Activated naive CD4-positive, alpha-beta T cell treated with anti-CD3 and anti-CD28 coated beads, Interleukin-2, amount 50 U/mL, for 24 hours (primary cell): Measurements from ENCODE around the gene RSRC2.
"Not testable (repeated sequence)": the region's sequence is repeated elsewhere in the genome, so short reads cannot be mapped to it uniquely, and the experiment has no call there.

Experiments
- H3K27ac Mint-ChIP-seq: one replicate; pipeline ENCODE4 v1.8.0; 2021; ENCODE audit warnings: mild to moderate bottlenecking, mixed read lengths
- H3K27me3 Mint-ChIP-seq: one replicate; pipeline ENCODE4 v1.8.0; 2021; ENCODE audit warnings: mixed read lengths
- H3K36me3 Mint-ChIP-seq: one replicate; pipeline ENCODE4 v1.8.0; 2021; ENCODE audit warnings: mixed read lengths
- H3K4me1 Mint-ChIP-seq: one replicate; pipeline ENCODE4 v1.8.0; 2021; ENCODE audit warnings: mixed read lengths
- H3K4me3 Mint-ChIP-seq: one replicate; pipeline ENCODE4 v1.8.0; 2021; ENCODE audit warnings: mild to moderate bottlenecking, mixed read lengths
- H3K9me3 Mint-ChIP-seq: one replicate; pipeline ENCODE4 v1.8.0; 2021; ENCODE audit warnings: mixed read lengths

Gene RSRC2

GRCh38 chr12:122503783-122504590 lies 22.7 kb downstream of the RSRC2 start:
- Mint-ChIP-seq H3K4me1 (peaks cover 25% of the 10 kb centered on the region), H3K27ac (peak overlapping the region; percentile 47), H3K9me3 (no peaks in the 10 kb centered on the region), H3K36me3 (peaks cover 8% of the 10 kb centered on the region), H3K27me3 (no peaks in the 10 kb centered on the region), H3K4me3 (no peak overlapping the region)

DNA sequence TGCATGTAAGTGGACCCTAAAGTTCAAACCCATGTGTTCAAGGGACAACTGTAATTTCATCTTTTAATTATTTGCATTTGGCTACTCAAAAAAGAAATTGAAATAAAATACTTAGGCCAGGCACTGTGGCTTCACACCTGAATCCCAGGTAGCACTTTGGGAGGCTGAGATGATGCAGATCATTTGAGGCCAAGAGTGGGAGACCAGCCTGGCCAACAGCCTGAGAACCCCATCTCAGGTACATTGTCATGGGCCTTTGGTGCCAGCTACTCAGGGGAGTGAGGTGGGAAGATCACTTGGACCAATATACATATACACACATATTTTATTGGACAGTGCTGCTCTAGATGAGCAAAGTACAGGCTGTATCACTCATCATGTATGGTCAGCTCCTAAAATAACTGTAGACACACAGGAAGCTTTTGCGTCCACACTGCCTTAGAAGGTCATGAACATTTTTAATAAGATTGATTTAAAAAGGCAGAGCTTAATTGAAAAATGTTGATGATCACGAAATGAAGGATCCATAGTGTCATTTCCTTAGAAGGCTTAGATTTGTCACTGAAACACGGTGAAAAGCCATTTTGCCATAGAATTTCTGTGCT lies 23.5 kb downstream of the RSRC2 start:
- H3K4me3 Mint-ChIP-seq, result no peak overlapping the region
- H3K9me3 Mint-ChIP-seq, result no peaks in the 10 kb centered on the region
- no peaks in the 10 kb centered on the region for H3K27me3 Mint-ChIP-seq
- H3K27ac Mint-ChIP-seq, result peak overlapping the region; percentile 47
- peaks cover 8% of the 10 kb centered on the region for H3K36me3 Mint-ChIP-seq
- H3K4me1 Mint-ChIP-seq, result peaks cover 32% of the 10 kb centered on the region

GRCh38 chr12:122501489-122501989 lies 25.2 kb downstream of the RSRC2 start:
- H3K36me3 Mint-ChIP-seq, result peaks cover 7% of the 10 kb centered on the region
- no peaks in the 10 kb centered on the region for H3K9me3 Mint-ChIP-seq
- peak overlapping the region; percentile 75 for H3K27ac Mint-ChIP-seq
- H3K4me1 Mint-ChIP-seq, result peaks cover 42% of the 10 kb centered on the region
- H3K4me3 Mint-ChIP-seq, result peak overlapping the region; percentile 99
- H3K27me3 Mint-ChIP-seq, result no peaks in the 10 kb centered on the region

DNA sequence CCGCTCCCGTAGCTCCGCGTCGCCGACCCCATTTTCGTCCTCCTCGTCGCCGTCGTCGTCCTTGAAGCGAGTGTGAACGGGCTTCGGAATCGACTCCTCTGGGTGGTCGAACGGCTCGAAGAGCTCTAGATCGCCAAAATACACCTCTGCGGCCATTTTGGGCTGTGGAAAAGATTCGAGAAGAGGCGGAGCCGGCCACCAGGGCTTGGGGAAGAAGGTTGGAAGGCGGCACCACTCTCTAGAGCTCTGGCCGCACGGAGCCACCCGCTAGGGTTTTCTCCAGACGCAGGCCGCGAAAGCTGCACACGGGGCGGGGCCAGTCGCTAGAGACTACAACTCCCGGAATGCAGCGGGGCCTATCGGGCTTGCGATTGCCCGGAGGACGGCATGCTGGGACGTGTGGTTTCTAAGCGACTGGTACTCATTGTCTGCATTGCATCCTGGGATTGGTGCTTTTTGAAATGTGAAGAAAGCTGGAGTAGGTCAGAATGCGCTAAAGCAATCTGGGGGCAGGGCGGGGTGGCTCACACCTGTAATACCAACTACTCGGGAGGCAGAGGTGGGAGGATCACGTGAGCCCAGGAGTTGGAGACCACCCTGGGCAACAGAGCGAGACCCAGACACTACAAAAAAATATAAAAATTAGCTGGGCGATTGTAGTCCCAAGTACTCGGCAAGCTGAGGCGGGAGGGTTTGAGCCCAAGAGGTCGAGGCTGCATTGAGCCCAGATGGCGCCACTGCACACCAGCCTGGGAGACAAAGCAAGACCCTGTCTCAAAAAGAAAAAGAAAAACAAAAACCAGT lies 25.8 kb downstream of the RSRC2 start, which contains the start of gene ZCCHC8:
ZCCHC8 (minus strand) TSS at position 248 of the 804 bp plus-strand sequence; CDS start at position 156, 92 bp downstream.
- H3K27me3 Mint-ChIP-seq, result no peaks in the 10 kb centered on the region
- H3K4me3 Mint-ChIP-seq, result peak within 1 kb of the TSS; percentile 99
- H3K4me1 Mint-ChIP-seq, result peaks cover 43% of the 10 kb centered on the region
- peaks cover 2% of the 10 kb centered on the region for H3K36me3 Mint-ChIP-seq
- peak within 1 kb of the TSS; percentile 98 for H3K27ac Mint-ChIP-seq
- no peaks in the 10 kb centered on the region for H3K9me3 Mint-ChIP-seq

GRCh38 chr12:122499991-122500684 lies 26.6 kb downstream of the RSRC2 start:
- Mint-ChIP-seq H3K9me3 (no peaks in the 10 kb centered on the region), H3K27ac (peak overlapping the region; percentile 98), H3K36me3 (peaks cover 2% of the 10 kb centered on the region), H3K27me3 (no peaks in the 10 kb centered on the region), H3K4me1 (peaks cover 45% of the 10 kb centered on the region), H3K4me3 (peak overlapping the region; percentile 99)

GRCh38 chr12:122495258-122495657 lies 31.5 kb downstream of the RSRC2 start:
- H3K4me1 Mint-ChIP-seq, result peaks cover 45% of the 10 kb centered on the region
- no peak overlapping the region for H3K4me3 Mint-ChIP-seq
- H3K9me3 Mint-ChIP-seq, result no peaks in the 10 kb centered on the region
- H3K36me3 Mint-ChIP-seq, result peaks cover 8% of the 10 kb centered on the region
- H3K27ac Mint-ChIP-seq, result no peak overlapping the region
- no peaks in the 10 kb centered on the region for H3K27me3 Mint-ChIP-seq

- not testable (repeated sequence) for H3K27ac Mint-ChIP-seq, H3K27me3 Mint-ChIP-seq, H3K4me3 Mint-ChIP-seq, H3K9me3 Mint-ChIP-seq
- H3K4me1 Mint-ChIP-seq, result peaks cover 38% of the 10 kb centered on the region
- H3K36me3 Mint-ChIP-seq, result peaks cover 13% of the 10 kb centered on the region
These were observed 33.5 kb downstream of the RSRC2 start for GRCh38 chr12:122493222-122493621.

GRCh38 chr12:122491991-122492390 lies 34.7 kb downstream of the RSRC2 start:
- H3K36me3 Mint-ChIP-seq, result peaks cover 13% of the 10 kb centered on the region
- no peaks in the 10 kb centered on the region for H3K9me3 Mint-ChIP-seq
- no peak overlapping the region for H3K27ac Mint-ChIP-seq
- no peaks in the 10 kb centered on the region for H3K27me3 Mint-ChIP-seq
- no peak overlapping the region for H3K4me3 Mint-ChIP-seq
- peaks cover 32% of the 10 kb centered on the region for H3K4me1 Mint-ChIP-seq

- Mint-ChIP-seq H3K4me3 (no peak overlapping the region), H3K27ac (peak overlapping the region; percentile 4), H3K9me3 (no peaks in the 10 kb centered on the region), H3K27me3 (no peaks in the 10 kb centered on the region), H3K4me1 (peaks cover 19% of the 10 kb centered on the region), H3K36me3 (peaks cover 17% of the 10 kb centered on the region)
These were observed 37.7 kb downstream of the RSRC2 start for GRCh38 chr12:122489038-122489437.

- not testable (repeated sequence) for H3K27me3 Mint-ChIP-seq, H3K4me3 Mint-ChIP-seq, H3K9me3 Mint-ChIP-seq, H3K27ac Mint-ChIP-seq
- peaks cover 24% of the 10 kb centered on the region for H3K4me1 Mint-ChIP-seq
- peaks cover 21% of the 10 kb centered on the region for H3K36me3 Mint-ChIP-seq
These were observed 38.9 kb downstream of the RSRC2 start for GRCh38 chr12:122487807-122488206.

DNA sequence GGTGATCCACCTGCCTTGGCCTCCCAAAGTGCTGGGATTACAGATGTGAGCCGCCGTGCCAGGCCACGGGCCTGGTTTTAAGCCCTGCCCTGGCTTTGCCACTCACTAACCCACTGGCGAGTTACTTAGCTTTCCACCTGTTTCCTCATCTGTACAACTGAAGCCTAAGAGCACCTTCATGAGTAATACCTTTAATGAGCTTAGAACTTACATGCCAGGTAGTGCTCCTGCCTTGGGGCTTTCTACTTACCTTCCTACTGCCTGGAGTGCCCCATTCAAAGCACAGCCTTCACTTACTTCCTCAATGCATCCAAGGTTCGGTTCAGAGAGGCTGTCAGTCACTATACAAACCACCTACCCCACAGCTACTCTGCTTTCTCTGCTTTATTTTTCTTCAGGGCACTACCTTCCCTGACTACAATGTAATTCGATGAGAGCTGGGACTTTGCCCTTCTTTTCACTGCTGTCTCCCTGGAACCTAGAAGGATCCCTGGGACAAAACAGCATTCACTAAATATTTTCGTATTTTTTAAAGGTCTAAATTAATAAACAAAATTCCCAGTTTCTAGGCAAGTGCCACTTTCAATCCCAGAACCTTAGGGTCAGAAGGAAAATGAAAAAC lies 39.8 kb downstream of the RSRC2 start:
- peaks cover 19% of the 10 kb centered on the region for H3K4me1 Mint-ChIP-seq
- H3K36me3 Mint-ChIP-seq, result peaks cover 20% of the 10 kb centered on the region
- no peak overlapping the region for H3K27ac Mint-ChIP-seq
- no peak overlapping the region for H3K4me3 Mint-ChIP-seq
- H3K27me3 Mint-ChIP-seq, result no peaks in the 10 kb centered on the region
- no peaks in the 10 kb centered on the region for H3K9me3 Mint-ChIP-seq

DNA sequence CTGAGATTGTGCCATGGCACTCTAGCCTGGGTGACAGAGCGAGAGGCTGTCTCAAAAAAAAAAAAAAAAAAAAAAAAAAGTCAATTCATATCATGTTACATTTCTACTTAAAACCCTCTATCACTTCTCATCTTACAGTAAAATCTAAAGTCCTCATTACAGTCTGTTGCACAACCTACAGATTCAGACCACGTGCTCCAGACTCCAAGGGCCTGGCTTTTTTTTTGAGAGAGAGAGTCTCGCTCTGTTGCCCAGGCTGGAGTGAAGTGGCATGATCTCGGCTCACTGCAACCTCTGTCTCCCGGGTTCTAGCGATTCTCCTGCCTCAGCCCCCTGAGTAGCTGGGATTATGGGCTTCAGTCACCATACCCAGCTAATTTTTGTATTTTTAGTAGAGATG lies 40.4 kb downstream of the RSRC2 start:
- Mint-ChIP-seq H3K36me3 (peaks cover 20% of the 10 kb centered on the region), H3K4me1 (peaks cover 16% of the 10 kb centered on the region)
- not testable (repeated sequence) for H3K4me3 Mint-ChIP-seq, H3K27ac Mint-ChIP-seq, H3K27me3 Mint-ChIP-seq, H3K9me3 Mint-ChIP-seq

GRCh38 chr12:122484385-122484784 lies 42.4 kb downstream of the RSRC2 start:
- H3K4me3 Mint-ChIP-seq, H3K27ac Mint-ChIP-seq, H3K27me3 Mint-ChIP-seq, H3K9me3 Mint-ChIP-seq: not testable (repeated sequence)
- Mint-ChIP-seq H3K4me1 (peaks cover 10% of the 10 kb centered on the region), H3K36me3 (peaks cover 19% of the 10 kb centered on the region)

- no peaks in the 10 kb centered on the region for H3K9me3 Mint-ChIP-seq
- peaks cover 15% of the 10 kb centered on the region for H3K36me3 Mint-ChIP-seq
- H3K4me3 Mint-ChIP-seq, result no peak overlapping the region
- peaks cover 6% of the 10 kb centered on the region for H3K4me1 Mint-ChIP-seq
- H3K27ac Mint-ChIP-seq, result peak overlapping the region; percentile 86
- no peaks in the 10 kb centered on the region for H3K27me3 Mint-ChIP-seq
These were observed 42.8 kb downstream of the RSRC2 start for GRCh38 chr12:122483969-122484368.

GRCh38 chr12:122481861-122482260 lies 44.9 kb downstream of the RSRC2 start:
- no peak overlapping the region for H3K27ac Mint-ChIP-seq
- H3K36me3 Mint-ChIP-seq, result peaks cover 21% of the 10 kb centered on the region
- H3K4me3 Mint-ChIP-seq, result no peak overlapping the region
- no peaks in the 10 kb centered on the region for H3K9me3 Mint-ChIP-seq
- peaks cover 4% of the 10 kb centered on the region for H3K4me1 Mint-ChIP-seq
- no peaks in the 10 kb centered on the region for H3K27me3 Mint-ChIP-seq
